ENCODE data around the gene FPR3. TPM values are rescaled to one million over a fixed set of nuclear protein-coding genes. Genes with fewer than 3 reads are reported as not detected.

Gene FPR3
- total RNA-seq, 1 experiment from 2014 or later, result not detected

GRCh38 chr19:51815043-51815442 lies 20.1 kb downstream of the FPR3 start:
- H3K27me3 ChIP-seq, result no peaks in the 10 kb centered on the region
- DNase-seq, result no peak
- no peaks in the 10 kb centered on the region for H3K9me3 ChIP-seq
- H3K36me3 ChIP-seq, result no peaks in the 10 kb centered on the region
- H3K4me3 ChIP-seq, result no peak overlapping the region

DNA sequence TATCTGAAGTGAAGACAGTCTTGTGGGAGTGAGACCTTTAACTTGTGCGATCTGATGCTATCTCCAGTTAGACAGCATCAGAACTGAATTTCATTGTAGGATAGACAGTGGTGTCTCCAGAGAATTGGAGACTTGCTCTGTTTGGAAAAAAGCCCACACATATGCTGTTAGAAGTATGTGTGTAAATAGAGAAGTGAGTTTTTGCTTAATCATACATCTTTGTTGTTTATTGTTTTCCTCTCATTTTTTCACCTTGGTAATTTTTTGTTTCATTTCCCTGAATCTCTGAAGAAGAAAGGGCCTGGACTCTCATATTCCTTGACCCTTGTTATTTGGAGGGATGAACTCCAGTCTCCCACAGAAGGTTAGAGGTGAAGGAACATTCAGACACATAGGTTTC lies 21.8 kb downstream of the FPR3 start:
- no peaks in the 10 kb centered on the region for H3K36me3 ChIP-seq
- DNase-seq, result no peak

GRCh38 chr19:51820011-51820410 lies 25.1 kb downstream of the FPR3 start:
- H3K27me3 ChIP-seq, result no peaks in the 10 kb centered on the region
- H3K9me3 ChIP-seq, result no peaks in the 10 kb centered on the region
- DNase-seq, result no peak
- H3K36me3 ChIP-seq, result no peaks in the 10 kb centered on the region
- no peak overlapping the region for H3K4me3 ChIP-seq

More for the DNA sequence above, 21.8 kb downstream of the FPR3 start:
- no peaks in the 10 kb centered on the region for H3K9me3 ChIP-seq
- H3K27me3 ChIP-seq, result no peaks in the 10 kb centered on the region
- H3K4me3 ChIP-seq, result no peak overlapping the region

GRCh38 chr19:51820831-51821446 lies 26.0 kb downstream of the FPR3 start:
- no peaks in the 10 kb centered on the region for H3K36me3 ChIP-seq
- H3K4me3 ChIP-seq, result no peak overlapping the region
- DNase-seq, result no peak
- no peaks in the 10 kb centered on the region for H3K9me3 ChIP-seq
- no peaks in the 10 kb centered on the region for H3K27me3 ChIP-seq

DNA sequence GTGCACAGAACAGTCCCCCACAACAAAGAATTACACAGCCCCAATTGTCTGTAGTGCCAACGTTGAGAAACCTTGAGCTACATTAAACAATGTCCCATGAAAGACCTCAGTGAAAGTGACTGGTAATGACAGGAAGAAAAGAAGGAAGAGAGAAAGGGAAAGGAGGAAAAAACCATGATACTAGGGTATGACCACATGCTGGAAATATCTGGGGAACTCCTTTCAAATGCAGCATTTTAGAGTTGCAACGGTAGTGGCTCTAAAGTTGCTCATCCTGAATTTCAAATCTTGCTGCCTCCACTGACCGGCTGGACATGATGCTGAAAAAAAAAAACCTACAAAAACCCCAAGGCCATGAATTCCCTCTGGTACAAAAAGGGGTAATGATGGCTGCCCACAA lies 26.5 kb downstream of the FPR3 start:
- Histone ChIP-seq H3K36me3 (no peaks in the 10 kb centered on the region), H3K4me3 (no peak overlapping the region), H3K9me3 (no peaks in the 10 kb centered on the region), H3K27me3 (no peaks in the 10 kb centered on the region)
- DNase-seq, result no peak

DNA sequence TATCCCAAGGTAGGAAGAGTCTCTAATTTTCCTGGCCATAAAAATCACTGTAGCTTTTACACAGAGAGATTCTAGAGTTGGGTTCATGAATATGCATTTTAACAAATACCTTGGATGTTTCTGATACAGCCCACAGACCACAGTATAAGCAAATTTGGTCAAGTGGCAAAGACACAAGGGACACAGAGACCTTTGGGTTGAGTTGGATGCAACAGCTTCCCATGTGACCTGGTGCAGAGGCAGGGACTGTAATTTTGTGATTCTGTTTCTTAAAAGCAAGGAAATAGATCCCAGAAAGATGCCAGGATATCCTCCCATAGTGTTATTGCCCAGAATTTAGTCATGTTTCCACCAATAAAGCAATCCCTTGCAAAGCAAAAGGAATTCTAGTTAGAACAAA lies 27.0 kb downstream of the FPR3 start:
- DNase-seq, result no peak
- H3K9me3 ChIP-seq, result no peaks in the 10 kb centered on the region
- no peaks in the 10 kb centered on the region for H3K27me3 ChIP-seq
- no peaks in the 10 kb centered on the region for H3K36me3 ChIP-seq
- H3K4me3 ChIP-seq, result no peak overlapping the region

- H3K4me3 ChIP-seq, result no peak overlapping the region
- no peaks in the 10 kb centered on the region for H3K27me3 ChIP-seq
- no peaks in the 10 kb centered on the region for H3K36me3 ChIP-seq
- H3K9me3 ChIP-seq, result no peaks in the 10 kb centered on the region
- DNase-seq, result no peak
Measured at GRCh38 chr19:51822325-51822724, 27.4 kb downstream of the FPR3 start.

- DNase-seq, result no peak
- Histone ChIP-seq H3K27me3 (no peaks in the 10 kb centered on the region), H3K36me3 (no peaks in the 10 kb centered on the region), H3K4me3 (no peak overlapping the region), H3K9me3 (no peaks in the 10 kb centered on the region)
Measured at GRCh38 chr19:51822946-51823345, 28.0 kb downstream of the FPR3 start.

GRCh38 chr19:51824281-51825005 lies 29.5 kb downstream of the FPR3 start:
- Histone ChIP-seq H3K4me3 (no peak overlapping the region), H3K9me3 (no peaks in the 10 kb centered on the region), H3K27me3 (no peaks in the 10 kb centered on the region), H3K36me3 (no peaks in the 10 kb centered on the region)
- no peak for DNase-seq

- no peaks in the 10 kb centered on the region for H3K27me3 ChIP-seq
- DNase-seq, result no peak
Measured at GRCh38 chr19:51830274-51830673, 35.3 kb downstream of the FPR3 start.

DNA sequence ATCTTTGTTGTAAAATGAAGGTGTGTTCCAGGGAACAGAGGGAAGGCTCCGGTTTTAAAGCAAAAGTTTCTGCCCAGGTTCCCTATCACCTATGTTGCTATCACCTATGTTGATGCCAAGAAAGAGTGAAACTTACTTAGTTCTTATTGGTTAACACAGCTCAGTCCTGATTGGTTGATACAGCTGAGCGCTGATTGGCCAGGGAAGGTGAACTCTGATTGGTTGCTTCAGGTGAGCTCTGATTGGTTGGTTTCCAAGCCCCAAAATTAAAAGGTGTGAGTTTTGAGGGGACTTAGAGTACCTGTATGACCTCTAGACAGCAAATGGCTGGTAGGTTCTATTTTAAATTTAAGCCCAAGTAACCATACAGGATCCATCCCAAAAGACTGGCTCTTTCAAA lies 42.2 kb downstream of the FPR3 start:
- H3K9me3 ChIP-seq, result peaks cover 2% of the 10 kb centered on the region

More at GRCh38 chr19:51830274-51830673, 35.3 kb downstream of the FPR3 start:
- H3K4me3 ChIP-seq, result no peak overlapping the region
- no peaks in the 10 kb centered on the region for H3K36me3 ChIP-seq
- H3K9me3 ChIP-seq, result no peaks in the 10 kb centered on the region; the same call in 1 of the 2 replicates

GRCh38 chr19:51861870-51862622 lies 67.1 kb downstream of the FPR3 start:
- DNase-seq, result no peak
- Histone ChIP-seq H3K36me3 (no peaks in the 10 kb centered on the region), H3K27me3 (no peaks in the 10 kb centered on the region), H3K4me3 (no peak overlapping the region), H3K9me3 (peaks cover 52% of the 10 kb centered on the region)

More for the DNA sequence above, 42.2 kb downstream of the FPR3 start:
- DNase-seq, result no peak
- Histone ChIP-seq H3K36me3 (no peaks in the 10 kb centered on the region), H3K27me3 (no peaks in the 10 kb centered on the region), H3K4me3 (no peak overlapping the region)

GRCh38 chr19:51873097-51873496 lies 78.1 kb downstream of the FPR3 start:
- Histone ChIP-seq H3K4me3 (no peak overlapping the region), H3K27me3 (no peaks in the 10 kb centered on the region), H3K9me3 (peaks cover 27% of the 10 kb centered on the region), H3K36me3 (no peaks in the 10 kb centered on the region; the same call in none of the 2 replicates)
- DNase-seq, result no peak

Other genes with a start within 250 kb of the FPR3 start
- gene ZNF175, start 223.9 kb upstream of the FPR3 start, total RNA-seq (2014; rRNA removed; shearing (Covaris generic); ENCODE audit: low replicate concordance), result 2.9 and 10.9 TPM in 2 replicates
- not detected in 2 replicates for gene SIGLEC5, start 164.8 kb upstream of the FPR3 start, total RNA-seq (2014; rRNA removed; shearing (Covaris generic); ENCODE audit: low replicate concordance)
- gene SIGLEC14, start 148.3 kb upstream of the FPR3 start, total RNA-seq (2014; rRNA removed; shearing (Covaris generic); ENCODE audit: low replicate concordance), result not detected in 2 replicates
- 8.2 and 31.7 TPM in 2 replicates for gene SPACA6, start 101.8 kb upstream of the FPR3 start, total RNA-seq (2014; rRNA removed; shearing (Covaris generic); ENCODE audit: low replicate concordance)
- gene HAS1, start 71.2 kb upstream of the FPR3 start, total RNA-seq (2014; rRNA removed; shearing (Covaris generic); ENCODE audit: low replicate concordance), result not detected in 2 replicates
- gene FPR1, start 43.3 kb upstream of the FPR3 start, total RNA-seq (2014; rRNA removed; shearing (Covaris generic); ENCODE audit: low replicate concordance), result not detected in 2 replicates
- not detected in 2 replicates for gene FPR2, start 34.0 kb upstream of the FPR3 start, total RNA-seq (2014; rRNA removed; shearing (Covaris generic); ENCODE audit: low replicate concordance)
- 1.3 and 2.0 TPM in 2 replicates for gene ZNF577, start 92.8 kb downstream of the FPR3 start, total RNA-seq (2014; rRNA removed; shearing (Covaris generic); ENCODE audit: low replicate concordance)
- 6.6 and 7.4 TPM in 2 replicates for gene ZNF649, start 109.9 kb downstream of the FPR3 start, total RNA-seq (2014; rRNA removed; shearing (Covaris generic); ENCODE audit: low replicate concordance)
- 0.84 and 3.0 TPM in 2 replicates for gene ZNF613, start 132.3 kb downstream of the FPR3 start, total RNA-seq (2014; rRNA removed; shearing (Covaris generic); ENCODE audit: low replicate concordance)
- gene ZNF350, start 191.7 kb downstream of the FPR3 start, total RNA-seq (2014; rRNA removed; shearing (Covaris generic); ENCODE audit: low replicate concordance), result 3.0 and 4.8 TPM in 2 replicates
- 5.6 and 8.4 TPM in 2 replicates for gene ZNF615, start 213.1 kb downstream of the FPR3 start, total RNA-seq (2014; rRNA removed; shearing (Covaris generic); ENCODE audit: low replicate concordance)
- 3.1 and 9.7 TPM in 2 replicates for gene ZNF614, start 233.2 kb downstream of the FPR3 start, total RNA-seq (2014; rRNA removed; shearing (Covaris generic); ENCODE audit: low replicate concordance)

Measured in MG63 (cell line).